NK-92 (cell line): Measurements from ENCODE around the gene CACNA1I.

ENCODE experiments used
- DNase-seq: peaks from one replicate; lab custom pipeline; 2025; ENCODE audit not compliant: unreplicated experiment; lab: John Stamatoyannopoulos, UW

CACNA1I gene

GRCh38 chr22:39714321-39714720 lies 143.8 kb downstream of the CACNA1I start:
- no peak for DNase-seq

GRCh38 chr22:39715778-39716495 lies 145.4 kb downstream of the CACNA1I start:
- DNase-seq: no peak

- DNase-seq: no peak
Measured at GRCh38 chr22:39716534-39716933, 146.0 kb downstream of the CACNA1I start.

- DNase-seq: no peak
Measured at GRCh38 chr22:39717099-39717498, 146.5 kb downstream of the CACNA1I start.

GRCh38 chr22:39718206-39718605 lies 147.7 kb downstream of the CACNA1I start:
- no peak for DNase-seq

DNA sequence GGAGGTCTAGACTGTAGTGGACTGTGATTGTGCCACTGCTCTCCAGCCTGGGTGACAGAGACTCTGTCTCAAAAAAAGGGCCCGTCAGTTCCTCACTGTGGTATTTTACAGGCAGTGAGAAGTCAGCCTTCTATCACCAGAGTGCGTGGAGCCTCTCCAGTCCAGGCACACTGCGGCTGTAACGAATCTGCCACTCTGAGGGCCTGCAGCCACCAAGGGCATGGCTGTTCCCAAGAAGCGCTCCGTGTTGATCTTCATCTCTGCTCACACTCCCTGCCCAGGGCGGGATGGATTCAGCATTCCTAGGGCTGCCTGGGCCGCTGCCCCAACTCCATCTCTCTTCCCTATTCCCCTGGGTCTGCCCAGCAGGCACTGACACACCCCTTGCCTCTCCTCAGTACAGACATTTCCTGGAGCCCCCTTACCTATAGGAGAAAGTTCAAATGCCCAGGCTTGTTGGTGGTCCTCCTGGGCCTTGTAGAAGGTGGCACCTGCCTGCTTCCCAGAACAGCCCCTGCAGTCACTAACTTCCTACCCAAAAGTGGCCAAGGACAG lies 148.4 kb downstream of the CACNA1I start:
- DNase-seq: no peak

- DNase-seq: no peak
Measured at GRCh38 chr22:39719559-39720450, 149.3 kb downstream of the CACNA1I start.

GRCh38 chr22:39721206-39722031 lies 150.9 kb downstream of the CACNA1I start:
- DNase-seq: no peak

GRCh38 chr22:39722032-39722325 lies 151.4 kb downstream of the CACNA1I start:
- no peak for DNase-seq

- DNase-seq: no peak
Measured at GRCh38 chr22:39722501-39722900, 151.9 kb downstream of the CACNA1I start.

- DNase-seq: no peak
Measured at GRCh38 chr22:39723463-39723862, 152.9 kb downstream of the CACNA1I start.

- DNase-seq: no peak
Measured at GRCh38 chr22:39723899-39724351, 153.4 kb downstream of the CACNA1I start.

GRCh38 chr22:39724390-39724789 lies 153.8 kb downstream of the CACNA1I start:
- no peak for DNase-seq

DNA sequence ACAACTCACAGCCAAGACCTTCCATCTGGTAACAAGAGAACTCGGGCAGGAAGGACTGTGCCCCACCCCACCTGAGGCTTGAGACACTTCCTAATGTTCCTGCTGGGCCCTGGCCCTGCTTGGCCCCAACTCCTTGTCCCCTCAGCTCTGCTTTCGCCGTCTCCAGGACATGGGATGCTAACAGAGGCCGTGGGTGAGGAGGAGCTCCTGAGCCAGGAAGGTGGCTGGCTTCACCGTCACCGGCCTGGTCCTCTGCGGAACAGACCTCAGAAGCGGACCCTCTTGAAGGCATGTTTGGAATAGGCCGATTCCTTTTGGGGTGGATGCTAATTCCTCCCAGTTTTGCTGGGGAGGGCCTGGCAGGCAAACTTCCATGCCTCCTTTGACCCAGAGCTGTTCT lies 154.3 kb downstream of the CACNA1I start:
- DNase-seq: no peak

- no peak for DNase-seq
Measured at GRCh38 chr22:39725351-39726035, 154.9 kb downstream of the CACNA1I start.

- no peak for DNase-seq
Measured at GRCh38 chr22:39727541-39727940, 157.0 kb downstream of the CACNA1I start.

DNA sequence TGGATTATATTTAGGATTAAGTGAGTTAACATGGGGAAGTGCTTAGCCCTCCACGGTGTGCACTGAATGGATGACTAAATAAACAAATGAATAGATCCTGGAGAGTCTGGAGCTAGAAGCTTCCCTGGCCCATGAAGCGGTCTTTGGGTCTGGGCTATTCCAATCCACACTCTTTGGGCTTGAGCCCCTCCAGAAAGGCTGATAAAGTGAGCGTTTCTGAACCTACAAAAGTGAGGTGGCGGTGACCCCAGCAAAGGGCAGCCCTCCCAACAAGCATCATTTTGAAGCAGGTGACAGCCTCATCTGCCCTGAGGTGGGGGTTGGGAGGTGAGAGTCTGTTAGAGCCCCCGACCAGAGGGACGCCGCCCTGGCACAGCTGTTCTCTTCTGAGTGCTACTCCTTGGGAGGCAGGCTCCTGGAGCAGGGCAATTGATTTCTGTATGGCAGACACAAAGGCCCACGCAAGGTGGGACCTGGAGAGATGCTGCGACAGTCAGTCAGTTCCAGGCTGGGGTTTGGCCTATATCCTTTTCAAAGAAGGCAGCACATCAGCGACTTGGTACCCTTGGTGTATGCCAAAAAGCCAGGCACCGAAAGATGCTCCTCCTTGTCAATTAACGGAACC lies 157.8 kb downstream of the CACNA1I start:
- DNase-seq: no peak

DNA sequence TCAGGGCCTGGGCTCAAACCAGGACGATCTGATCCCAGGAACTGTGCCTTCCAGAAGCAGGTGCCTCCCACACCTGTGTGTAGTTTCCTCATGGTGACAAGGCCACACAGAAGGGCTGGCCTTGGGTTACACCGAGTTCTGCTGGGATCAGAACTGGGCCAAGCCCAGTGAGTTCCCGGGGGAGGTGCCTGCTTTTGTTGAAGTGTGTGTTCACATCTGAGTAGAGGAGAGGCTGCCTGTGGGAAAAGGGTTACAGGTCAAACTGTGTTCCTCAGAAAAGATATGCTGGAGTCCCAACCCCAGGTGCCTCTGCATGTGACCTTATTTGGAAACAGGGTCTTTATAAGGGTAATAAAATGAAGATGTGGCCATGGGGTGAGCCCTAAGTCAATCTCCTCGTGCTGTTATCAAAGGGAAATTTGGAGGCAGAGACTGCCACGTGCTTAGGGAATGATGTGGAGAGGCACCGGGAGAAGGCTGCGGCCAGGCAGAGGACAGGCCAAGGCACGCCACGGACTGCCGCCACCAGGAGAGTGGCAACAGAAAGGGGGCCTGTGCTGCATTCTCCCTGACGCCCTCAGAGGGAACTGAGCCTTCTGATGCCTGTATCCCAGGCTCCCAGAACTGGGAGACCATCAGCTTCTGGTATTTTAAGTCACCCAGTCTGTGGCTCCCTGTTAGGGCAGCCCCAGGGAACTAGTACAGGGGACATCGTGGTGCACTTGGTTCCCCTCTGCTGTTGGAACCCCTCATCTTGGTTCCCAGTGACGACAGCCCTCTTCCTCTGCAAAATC lies 158.8 kb downstream of the CACNA1I start:
- DNase-seq: no peak

GRCh38 chr22:39731481-39731880 lies 160.9 kb downstream of the CACNA1I start:
- no peak for DNase-seq
